GM19193 (cell line): ENCODE results near the gene DEDD.

Source experiments
- POLR2A ChIP-seq: IDR thresholded peaks from 4 replicates; pipeline ENCODE4 v1.6.1; 2011; ENCODE audit not compliant: insufficient read depth, insufficient read length; ENCODE audit errors: extremely low read depth

DEDD gene

DNA sequence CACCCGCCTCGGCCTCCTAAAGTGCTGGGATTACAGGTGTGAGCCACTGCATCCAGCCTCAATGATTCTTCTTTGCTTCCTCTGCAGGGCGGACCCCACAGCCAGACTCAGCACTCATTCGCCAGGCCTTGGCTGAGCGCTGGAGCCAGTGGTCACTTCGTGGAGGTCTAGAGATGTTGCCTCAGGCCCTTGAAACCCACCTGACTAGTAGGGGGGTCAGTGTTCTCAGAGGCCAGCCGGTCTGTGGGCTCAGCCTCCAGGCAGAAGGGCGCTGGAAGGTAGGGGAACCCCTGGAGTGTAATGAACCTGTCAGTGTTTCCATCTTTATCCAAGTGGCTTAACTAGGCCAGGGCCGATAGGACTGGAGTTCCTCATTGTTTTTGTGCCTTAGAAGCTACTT is 36.4 kb upstream of the DEDD start:
- TF ChIP-seq POLR2A, result no peak

DNA sequence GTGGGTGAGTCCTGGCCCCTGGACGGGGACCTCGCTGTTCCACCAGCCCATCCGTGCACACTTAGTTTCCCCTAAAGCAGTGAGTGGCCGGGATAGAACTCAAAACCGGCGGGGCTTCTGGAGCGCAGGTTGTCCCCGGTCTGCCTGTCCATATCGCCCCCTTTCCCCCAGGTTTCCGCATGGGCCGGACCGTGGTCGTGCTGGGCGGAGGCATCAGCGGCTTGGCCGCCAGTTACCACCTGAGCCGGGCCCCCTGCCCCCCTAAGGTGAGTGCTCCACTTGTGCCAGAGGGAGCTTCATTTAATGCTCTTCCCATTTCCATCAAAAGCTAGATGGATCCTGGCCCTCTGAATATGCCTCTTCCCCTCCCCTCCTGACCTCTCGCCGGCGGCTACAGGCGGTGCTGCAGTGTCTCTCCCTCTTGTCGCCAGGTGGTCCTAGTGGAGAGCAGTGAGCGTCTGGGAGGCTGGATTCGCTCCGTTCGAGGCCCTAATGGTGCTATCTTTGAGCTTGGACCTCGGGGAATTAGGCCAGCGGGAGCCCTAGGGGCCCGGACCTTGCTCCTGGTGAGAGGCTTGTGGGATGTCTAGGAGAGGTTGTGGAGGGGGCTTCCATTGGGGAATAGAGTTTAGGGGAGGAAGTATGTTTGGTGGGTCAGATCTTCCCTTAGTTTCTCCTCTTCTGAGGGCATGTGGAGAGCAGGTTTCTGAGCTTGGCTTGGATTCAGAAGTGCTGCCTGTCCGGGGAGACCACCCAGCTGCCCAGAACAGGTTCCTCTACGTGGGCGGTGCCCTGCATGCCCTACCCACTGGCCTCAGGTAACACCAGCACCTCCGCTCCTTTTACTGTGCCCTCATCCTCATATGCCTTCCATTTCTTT is 34.4 kb upstream of the DEDD start:
- no peak for TF ChIP-seq POLR2A

DNA sequence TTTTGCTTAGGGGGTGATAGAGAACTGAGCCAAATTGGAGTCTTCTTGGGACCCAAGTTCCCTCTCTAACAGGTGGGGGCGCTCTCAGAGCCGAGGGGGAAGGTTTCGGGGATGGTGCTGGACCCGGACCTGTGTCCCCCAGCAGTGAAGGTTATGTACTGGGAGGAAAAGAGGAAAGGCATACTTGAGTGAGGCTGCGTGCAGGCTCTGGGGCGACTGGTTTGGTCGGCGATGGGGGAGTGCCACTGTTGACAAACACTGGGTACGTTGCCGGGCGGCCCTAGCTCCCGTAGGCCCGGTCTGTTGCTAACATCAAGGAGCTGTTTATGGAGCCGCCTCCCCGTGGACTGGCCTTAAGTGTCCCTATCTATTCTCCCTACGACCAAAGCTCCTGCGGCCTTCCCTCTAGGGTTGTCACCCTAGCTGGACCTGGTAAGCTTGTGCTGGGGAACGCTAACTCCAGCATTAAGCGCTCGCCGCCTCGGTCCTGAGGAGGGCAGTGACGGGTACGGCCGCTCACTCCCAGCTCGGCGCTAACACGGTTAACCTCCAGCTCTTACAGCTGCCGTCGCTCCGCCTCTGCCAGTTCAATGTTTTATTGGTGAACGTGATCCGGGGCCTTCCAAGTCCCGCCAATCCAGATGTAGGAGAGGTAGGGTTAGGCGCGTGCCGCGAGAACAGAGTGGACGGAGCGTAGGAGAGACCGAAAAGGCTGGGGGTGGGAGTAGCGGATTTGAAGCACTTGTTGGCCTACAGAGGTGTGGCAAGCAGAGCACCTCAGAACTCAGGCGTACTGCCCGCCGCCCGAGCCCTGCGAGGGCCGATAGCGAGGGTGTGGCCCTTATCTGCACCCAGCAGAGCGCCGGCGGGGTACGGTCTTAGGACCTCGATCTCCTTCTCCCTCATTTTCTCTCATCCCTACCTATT is 33.5 kb upstream of the DEDD start, which contains the start of gene PPOX:
Gene PPOX (plus strand): TSS at position 685 of the 927 bp plus-strand sequence. CDS start 422 bp downstream, outside the sequence.
- peak; percentile 80 for TF ChIP-seq POLR2A

DNA sequence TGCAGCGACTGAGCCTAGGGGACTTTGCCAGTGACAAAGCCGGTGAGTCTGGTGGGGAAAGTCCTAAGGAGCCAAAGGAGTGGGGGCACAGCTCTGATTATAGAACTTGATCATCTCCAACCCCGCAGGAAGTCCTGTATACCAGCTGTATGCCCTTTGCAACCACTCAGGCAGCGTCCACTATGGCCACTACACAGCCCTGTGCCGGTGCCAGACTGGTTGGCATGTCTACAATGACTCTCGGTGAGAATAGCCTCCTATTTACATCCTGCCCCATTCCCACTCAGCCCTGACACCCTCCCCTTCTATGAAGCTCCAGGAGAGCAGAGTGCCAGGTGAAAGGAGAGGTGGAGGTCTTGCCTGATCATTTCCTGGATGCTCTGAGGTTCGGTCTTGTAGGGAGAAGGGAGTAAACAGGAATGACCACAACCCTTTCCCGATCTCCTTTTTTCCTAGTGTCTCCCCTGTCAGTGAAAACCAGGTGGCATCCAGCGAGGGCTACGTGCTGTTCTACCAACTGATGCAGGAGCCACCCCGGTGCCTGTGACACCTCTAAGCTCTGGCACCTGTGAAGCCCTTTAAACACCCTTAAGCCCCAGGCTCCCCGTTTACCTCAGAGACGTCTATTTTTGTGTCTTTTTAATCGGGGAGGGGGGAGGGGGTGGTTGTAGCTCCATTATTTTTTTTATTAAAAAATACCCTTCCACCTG is 32.6 kb upstream of the DEDD start:
- no peak for TF ChIP-seq POLR2A

DNA sequence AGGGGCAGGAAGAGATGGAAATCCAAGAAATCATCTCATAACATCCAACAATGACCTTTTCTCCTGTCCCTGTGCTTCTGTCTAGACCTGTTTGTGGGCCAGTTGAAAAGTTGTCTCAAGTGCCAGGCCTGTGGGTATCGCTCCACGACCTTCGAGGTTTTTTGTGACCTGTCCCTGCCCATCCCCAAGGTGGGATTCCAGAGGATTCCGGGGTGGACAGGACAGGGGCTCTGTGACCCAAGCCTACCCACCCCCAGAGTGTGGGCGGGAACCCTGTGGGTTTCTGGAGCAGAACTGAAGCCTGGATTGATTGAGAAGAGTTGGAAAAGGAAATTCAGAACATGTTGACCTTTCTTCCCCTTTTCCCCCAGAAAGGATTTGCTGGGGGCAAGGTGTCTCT is 31.3 kb upstream of the DEDD start:
- no peak for TF ChIP-seq POLR2A

DNA sequence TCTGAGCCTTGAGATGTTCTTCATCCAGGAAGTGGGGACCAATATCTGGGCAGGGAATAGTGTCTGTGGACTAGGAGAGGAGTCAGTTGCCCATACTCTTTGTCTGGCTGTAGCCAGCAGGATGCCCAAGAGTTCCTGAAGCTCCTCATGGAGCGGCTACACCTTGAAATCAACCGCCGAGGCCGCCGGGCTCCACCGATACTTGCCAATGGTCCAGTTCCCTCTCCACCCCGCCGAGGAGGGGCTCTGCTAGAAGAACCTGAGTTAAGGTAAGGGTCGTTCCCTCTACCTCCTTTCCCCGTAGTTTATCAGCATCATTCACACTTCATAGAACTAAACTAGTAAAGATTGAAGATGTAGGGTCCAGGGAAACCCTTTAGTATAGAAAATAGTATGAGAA is 30.3 kb upstream of the DEDD start:
- TF ChIP-seq POLR2A, result no peak

DNA sequence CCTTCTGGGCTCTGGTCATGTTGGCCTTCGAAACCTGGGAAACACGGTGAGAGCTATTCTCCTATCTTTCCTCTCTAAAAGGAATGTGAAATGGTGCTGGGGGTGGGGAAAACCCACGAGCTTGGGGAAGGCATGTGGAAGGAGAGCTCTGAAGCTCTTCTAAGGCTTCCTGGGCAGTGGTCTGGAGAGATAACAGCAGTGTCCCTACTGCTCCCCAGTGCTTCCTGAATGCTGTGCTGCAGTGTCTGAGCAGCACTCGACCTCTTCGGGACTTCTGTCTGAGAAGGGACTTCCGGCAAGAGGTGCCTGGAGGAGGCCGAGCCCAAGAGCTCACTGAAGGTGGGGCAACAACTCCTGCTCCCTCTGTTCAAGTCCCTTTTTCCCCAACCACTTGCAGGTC is 29.6 kb upstream of the DEDD start:
- TF ChIP-seq POLR2A, result no peak

DNA sequence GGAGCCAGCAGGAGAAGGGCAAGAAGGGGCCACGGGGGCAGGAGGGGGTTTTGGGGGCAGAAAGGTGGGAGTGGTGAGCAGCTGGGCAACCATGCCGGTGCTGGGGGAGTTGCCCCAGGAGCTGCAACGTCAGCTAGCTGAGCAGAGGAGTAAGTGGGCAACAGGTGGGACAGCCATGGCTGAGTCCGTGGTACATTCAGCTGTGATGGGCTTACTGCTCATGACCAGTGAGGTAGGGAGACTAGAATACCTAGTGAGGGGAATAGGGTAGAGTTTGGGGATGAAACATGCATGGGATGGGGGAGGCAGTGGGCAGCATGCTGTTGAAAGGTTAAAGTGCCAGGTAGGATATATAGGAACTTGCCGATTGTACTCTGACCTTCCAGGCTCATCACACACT is 29.2 kb upstream of the DEDD start:
- TF ChIP-seq POLR2A, result no peak

DNA sequence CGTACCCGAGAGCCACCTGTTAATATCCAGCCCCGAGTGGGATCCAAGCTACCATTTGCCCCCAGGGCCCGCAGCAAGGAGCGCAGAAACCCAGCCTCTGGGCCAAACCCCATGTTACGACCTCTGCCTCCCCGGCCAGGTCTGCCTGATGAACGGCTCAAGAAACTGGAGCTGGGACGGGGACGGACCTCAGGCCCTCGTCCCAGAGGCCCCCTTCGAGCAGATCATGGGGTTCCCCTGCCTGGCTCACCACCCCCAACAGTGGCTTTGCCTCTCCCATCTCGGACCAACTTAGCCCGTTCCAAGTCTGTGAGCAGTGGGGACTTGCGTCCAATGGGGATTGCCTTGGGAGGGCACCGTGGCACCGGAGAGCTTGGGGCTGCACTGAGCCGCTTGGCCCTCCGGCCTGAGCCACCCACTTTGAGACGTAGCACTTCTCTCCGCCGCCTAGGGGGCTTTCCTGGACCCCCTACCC is 28.2 kb upstream of the DEDD start:
- TF ChIP-seq POLR2A, result no peak

DNA sequence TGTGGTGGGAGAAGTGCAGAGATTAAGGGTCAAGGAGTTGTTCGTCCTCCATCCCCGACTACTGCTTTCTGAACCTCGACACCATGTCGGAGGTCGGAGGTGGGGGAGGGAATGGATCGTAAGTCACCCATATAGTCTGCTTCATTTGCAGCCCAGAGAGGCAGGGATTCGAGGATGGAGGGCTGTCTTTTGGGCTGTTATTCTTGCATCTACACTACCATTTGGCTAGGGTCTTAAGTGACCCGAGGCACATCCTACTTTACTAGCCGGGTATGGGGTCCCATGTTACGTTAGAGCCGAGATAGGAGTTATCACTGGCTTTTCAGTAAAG is 27.4 kb upstream of the DEDD start:
- no peak for TF ChIP-seq POLR2A

DNA sequence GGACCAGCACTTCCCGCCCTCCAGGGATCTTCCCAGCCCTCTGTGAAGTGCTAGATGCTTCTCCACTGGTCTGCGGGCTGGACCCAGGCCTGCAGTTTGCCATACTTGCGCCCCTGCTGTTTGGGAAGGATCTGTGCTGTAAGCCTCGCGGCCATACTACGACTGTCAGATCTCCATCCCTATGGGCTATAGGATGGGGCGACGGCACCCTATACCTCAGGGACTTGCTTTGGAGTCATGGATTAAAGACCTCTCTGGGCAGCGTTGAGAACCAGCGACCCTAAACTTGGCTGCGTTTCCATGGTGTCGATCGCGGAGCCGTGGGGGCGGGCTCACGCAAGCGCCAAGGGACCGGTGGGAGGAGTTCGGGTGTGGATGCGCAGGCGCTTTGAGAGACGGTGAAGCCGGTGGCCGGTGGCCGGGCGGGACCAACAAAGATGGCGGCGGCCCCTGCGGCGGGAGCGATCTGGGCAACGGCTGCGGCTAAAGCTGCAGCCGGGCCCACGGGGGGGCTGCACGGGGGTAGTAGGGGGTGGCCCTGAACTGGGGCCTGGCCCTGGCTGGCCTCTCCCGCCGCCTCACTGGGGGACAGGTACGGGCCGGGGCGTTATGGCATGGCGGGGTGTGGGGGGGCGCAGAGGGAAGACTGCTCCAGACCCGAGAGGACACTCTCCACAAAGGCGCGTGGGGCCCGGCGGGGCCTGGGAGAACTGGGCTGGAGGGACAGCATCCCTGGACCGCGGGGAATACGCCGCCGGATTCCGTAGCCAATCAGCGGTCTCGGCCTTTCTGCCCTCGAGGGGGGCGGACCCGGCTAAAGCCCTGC is 26.8 kb upstream of the DEDD start, which contains the start of gene USP21:
Gene USP21 (plus strand): TSS at position 414 of the 826 bp plus-strand sequence. CDS start 1,141 bp downstream, outside the sequence.
- TF ChIP-seq POLR2A, result peak; percentile 78

DNA sequence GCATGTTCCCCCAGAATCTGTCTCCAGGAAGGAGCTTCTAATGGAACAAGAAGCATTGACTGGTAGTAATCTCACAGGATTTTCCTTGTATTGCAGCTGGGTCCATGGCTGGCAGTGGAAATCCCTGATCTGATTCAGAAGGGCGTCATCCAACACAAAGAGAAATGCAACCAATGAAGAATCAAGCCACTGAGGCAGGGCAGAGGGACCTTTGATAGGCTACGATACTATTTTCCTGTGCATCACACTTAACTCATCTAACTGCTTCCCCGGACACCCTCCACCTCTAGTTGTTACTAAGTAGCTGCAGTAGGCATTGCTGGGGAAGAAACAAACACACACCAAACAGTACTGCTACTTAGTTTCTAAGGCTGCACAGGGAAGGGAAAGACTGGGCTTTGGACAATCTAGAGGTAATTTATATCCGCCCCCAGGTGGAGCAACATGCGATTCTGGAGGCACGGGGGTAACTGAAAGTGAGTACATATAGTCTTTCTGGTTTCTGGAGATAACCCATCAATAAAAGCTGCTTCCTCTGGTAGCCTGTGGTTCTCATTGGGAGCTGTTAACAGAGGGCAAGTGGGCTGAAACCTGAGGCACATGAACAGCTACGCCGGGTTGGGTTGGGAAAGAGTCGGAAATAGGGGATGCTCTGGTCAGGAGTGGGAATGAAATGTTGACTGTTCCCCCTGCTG is 26.0 kb upstream of the DEDD start:
- TF ChIP-seq POLR2A, result no peak

DNA sequence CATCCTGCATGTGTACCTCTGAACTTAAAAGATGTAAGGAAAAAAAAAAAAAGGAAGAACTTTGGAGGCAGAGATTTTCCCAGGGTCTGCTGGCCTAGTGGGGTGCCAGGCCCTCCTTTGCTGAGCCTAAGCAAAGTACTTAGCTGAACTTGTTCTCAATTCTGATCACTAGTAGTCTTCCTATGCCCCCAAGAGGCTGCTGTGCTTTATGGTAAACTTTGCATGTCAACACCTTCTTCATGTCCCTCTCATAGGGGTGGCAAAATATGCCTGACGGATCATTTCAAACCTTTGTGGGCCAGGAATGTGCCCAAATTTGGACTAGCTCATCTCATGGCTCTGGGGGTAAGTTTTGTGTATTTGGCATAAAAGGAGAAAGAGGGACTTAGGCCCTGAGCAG is 25.4 kb upstream of the DEDD start:
- TF ChIP-seq POLR2A, result no peak
